Endothelial cell of umbilical vein (primary cell): ENCODE results near the gene PLEKHA8. TPM values are rescaled to one million over a fixed set of nuclear protein-coding genes. Genes with fewer than 3 reads are reported as not detected.

Experiments used
- BruUV-seq: library from RNA; stranded (reverse); fragments of 400-500 nt; replicated peaks from 2 replicates; lab custom pipeline; 2021; lab: Mats Ljungman, UMichigan
- CTCF ChIA-PET: fragments of 300-600, 350-600 bp; sonication (Branson Sonifier 250); formaldehyde crosslinking; loops from one replicate; lab custom pipeline; 2021; ENCODE audit warnings: antibody characterized with exemption, inconsistent platforms; lab: Charles Lee
- POLR2A ChIA-PET: fragments of 300-600, 350-600 bp; sonication (Branson Sonifier 250); formaldehyde crosslinking; loops from one replicate; lab custom pipeline; 2021; ENCODE audit warnings: antibody characterized with exemption, inconsistent platforms; lab: Charles Lee
- DNase-seq: peaks from one replicate; pipeline ENCODE4 v3.0.0-alpha.2; 2011; ENCODE audit warnings: low read depth, low spot score
- FAIRE-seq: peaks from 2 replicates; lab custom pipeline; 2011; peaks lifted over from hg19 to GRCh38; lab: Jason Lieb, UNC
- H2AFZ ChIP-seq: 2 replicates; pipeline ENCODE4 v1.6.0; 2012; ENCODE audit warnings: low read depth, low read length, control low read depth, inconsistent platforms
- H3K27ac ChIP-seq: 2 replicates; pipeline ENCODE4 v1.5.1; 2011; ENCODE audit warnings: low read depth, mild to moderate bottlenecking, control low read depth, low read length, moderate library complexity; ENCODE audit not compliant: insufficient read depth
- H3K27me3 ChIP-seq, 2 experiments: 2 replicates each; pipeline versions ENCODE4 v1.6.0 to v1.6.1; 2011; ENCODE audit warnings: low read length in 2 of 2, mixed read lengths in 1 of 2; ENCODE audit not compliant: control insufficient read depth in 2 of 2, insufficient read depth in 2 of 2
- H3K36me3 ChIP-seq, 2 experiments: 2 replicates in 1 of 2; 3 replicates in 1 of 2; pipeline ENCODE4 v1.5.1; 2011; ENCODE audit warnings: low read length in 2 of 2, mild to moderate bottlenecking in 1 of 2, moderate library complexity in 1 of 2; ENCODE audit not compliant: control insufficient read depth in 2 of 2, insufficient read depth in 2 of 2; ENCODE audit errors: extremely low read depth in 1 of 2
- H3K4me1 ChIP-seq: 3 replicates; pipeline ENCODE4 v1.5.1; 2011; ENCODE audit warnings: mild to moderate bottlenecking, low read length; ENCODE audit not compliant: control insufficient read depth, insufficient read depth; ENCODE audit errors: extremely low read depth
- H3K4me2 ChIP-seq: 2 replicates; pipeline ENCODE4 v1.6.1; 2011; ENCODE audit warnings: low read length, control low read depth, mixed read lengths; ENCODE audit not compliant: insufficient read depth
- H3K4me3 ChIP-seq, 3 experiments: fragments of 200-600 bp in 1 of 3; sonication (generic), shearing (Covaris generic) in 1 of 3; replicated peaks in 1 of 3; 2 replicates each; pipeline ENCODE4 v1.5.1; 2011 to 2016; ENCODE audit warnings: control low read depth in 3 of 3, low read length in 3 of 3, mild to moderate bottlenecking in 2 of 3, inconsistent platforms in 1 of 3, low read depth in 1 of 3, moderate library complexity in 1 of 3; ENCODE audit not compliant: insufficient read depth in 1 of 3
- H3K79me2 ChIP-seq: 2 replicates; pipeline ENCODE4 v1.6.0; 2012; ENCODE audit warnings: low read length, inconsistent platforms; ENCODE audit not compliant: control insufficient read depth, insufficient read depth
- H3K9ac ChIP-seq: replicated peaks from 2 replicates; pipeline ENCODE3; 2011; ENCODE audit warnings: low read length, control low read depth; ENCODE audit not compliant: insufficient read depth; ENCODE audit errors: extremely low read depth
- H3K9me1 ChIP-seq: replicated peaks from 3 replicates; pipeline ENCODE4 v1.6.0; 2011; ENCODE audit warnings: mild to moderate bottlenecking, low read length; ENCODE audit not compliant: control insufficient read depth, insufficient read depth; ENCODE audit errors: extremely low read depth
- H3K9me3 ChIP-seq: replicated peaks from 2 replicates; pipeline ENCODE4 v1.5.1; 2012; ENCODE audit warnings: low read length, inconsistent platforms; ENCODE audit not compliant: control insufficient read depth, insufficient read depth
- H4K20me1 ChIP-seq: replicated peaks from 2 replicates; pipeline ENCODE3; 2011; ENCODE audit warnings: mild to moderate bottlenecking, low read length; ENCODE audit not compliant: control insufficient read depth, insufficient read depth; ENCODE audit errors: extremely low read depth
- EZH2 ChIP-seq: IDR thresholded peaks from 2 replicates; pipeline ENCODE4 v1.6.1; 2012; ENCODE audit warnings: borderline replicate concordance, low read depth, mild to moderate bottlenecking, moderate library complexity, low read length, inconsistent platforms; ENCODE audit not compliant: severe bottlenecking
- FOS ChIP-seq: IDR thresholded peaks from 2 replicates; pipeline ENCODE4 v1.6.1; 2011; ENCODE audit warnings: mild to moderate bottlenecking, low read length, moderate library complexity, borderline replicate concordance; ENCODE audit not compliant: insufficient read depth
- GATA2 ChIP-seq: IDR thresholded peaks from 2 replicates; pipeline ENCODE4 v1.7.0; 2011; ENCODE audit warnings: low read depth, mild to moderate bottlenecking, moderate library complexity, mixed read lengths, low read length; ENCODE audit not compliant: insufficient read length, insufficient read depth
- JUN ChIP-seq: IDR thresholded peaks from 2 replicates; pipeline ENCODE4 v1.6.1; 2011; ENCODE audit warnings: borderline replicate concordance, low read depth; ENCODE audit not compliant: insufficient read length, insufficient read depth
- MYC ChIP-seq: IDR thresholded peaks from one replicate; pipeline ENCODE4 v1.6.1; 2011; ENCODE audit warnings: mild to moderate bottlenecking, low read depth, low read length
- POLR2A ChIP-seq: IDR thresholded peaks from 2 replicates; pipeline ENCODE4 v1.6.1; 2012; ENCODE audit warnings: low read depth, mild to moderate bottlenecking, control low read depth, low read length
- POLR2AphosphoS5 ChIP-seq: IDR thresholded peaks from 2 replicates; pipeline ENCODE4 v1.6.1; 2012; ENCODE audit warnings: low read depth, mild to moderate bottlenecking, control low read depth, low read length, moderate library complexity; ENCODE audit not compliant: insufficient read depth
- dilution Hi-C: fragments of 300-500 bp; cut with MboI; formaldehyde crosslinking; loops from one replicate; pipeline ENCODE4 v1.15.0; 2019; ENCODE audit warnings: low sequenced_read_pairs; ENCODE audit not compliant: extremely low pct_ligation_motif_present
- intact Hi-C: fragments of 100-400 bp; cut with micrococcal nuclease; formaldehyde crosslinking; loops from one replicate; pipeline ENCODE4 v1.10.0; 2022
- polyA plus RNA-seq, 4 experiments: library from polyadenylated mRNA; depleted of rRNA in 3 of 4; stranded (reverse) in 3 of 4; unstranded in 1 of 4; fragments of >200 nt; gene quantifications; 2 replicates each; pipeline versions ENCODE4 v1.2.1 to v1.2.3, GENCODE V29; 2011 to 2012; ENCODE audit warnings: missing spikeins in 1 of 4
- total RNA-seq: library from RNA; stranded (reverse); gene quantifications from 2 replicates; pipeline ENCODE4 v1.2.3, GENCODE V29; 2021
- TF ChIP-seq, protein P1 (sequence below): IDR thresholded peaks from 2 replicates; pipeline ENCODE4 v1.6.1; 2011; ENCODE audit not compliant: insufficient read depth, insufficient read length
- TF ChIP-seq, protein P2 (sequence below), 2 donors: IDR thresholded peaks; 1 replicate in 1 of 2; 2 replicates in 1 of 2; pipeline ENCODE4 v1.5.1; 2011; ENCODE audit warnings: low read length in 2 of 2, mild to moderate bottlenecking in 2 of 2, moderate library complexity in 2 of 2, control low read depth in 1 of 2, inconsistent platforms in 1 of 2, low read depth in 1 of 2; ENCODE audit not compliant: insufficient read depth in 1 of 2; ENCODE audit errors: extremely low read depth in 1 of 2

The PLEKHA8 gene
- total and polyA plus RNA-seq, 2 donors (not counting 3 experiments of a cell fraction or from before 2014, with no cell fraction given): 4.5 to 19.8 TPM

DNA sequence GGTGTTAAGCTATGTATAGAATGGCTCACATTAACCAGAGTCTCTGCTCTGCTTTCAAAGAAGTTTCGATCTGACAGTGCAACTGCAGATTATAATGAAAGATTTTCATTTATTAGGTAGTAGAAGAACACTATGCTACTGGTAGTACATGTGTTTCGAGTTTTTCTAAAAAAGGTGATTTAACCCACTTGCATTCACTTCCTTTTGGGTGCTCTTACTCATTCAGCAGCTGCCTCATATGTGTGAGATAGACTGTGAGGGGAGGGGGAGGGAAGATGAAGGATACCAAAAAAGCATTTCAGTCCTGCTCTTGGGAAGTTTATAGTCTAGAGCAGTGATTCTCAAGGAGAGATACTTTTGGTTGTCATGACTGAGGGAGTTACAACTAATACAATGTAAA, 20.4 kb downstream of the PLEKHA8 start:
- peaks cover 2% of the 10 kb centered on the region for H4K20me1 ChIP-seq
- dilution Hi-C loops (no loop called here), intact Hi-C loops (no loop called here)
- ChIA-PET POLR2A (no interaction called here), CTCF (interaction anchor here (2.5 kb wide), 1 partner anchor 14 kb away, joined by 15 read pairs; no protein-coding TSS in a partner anchor)
- H3K4me2 ChIP-seq: no peak overlapping the region
- H3K36me3 ChIP-seq: peaks cover 3% of the 10 kb centered on the region in 2 experiments
- FAIRE-seq (no peak), DNase-seq (no peak)
- no peaks in the 10 kb centered on the region for H3K9me1 ChIP-seq
- no peak overlapping the region for H3K27ac ChIP-seq
- no peaks in the 10 kb centered on the region for H3K9me3 ChIP-seq
- no peaks in the 10 kb centered on the region for H3K27me3 ChIP-seq
- TF ChIP-seq POLR2A (no peak), EZH2 (no peak), MYC (no peak)
- TF ChIP-seq, protein P1, sequence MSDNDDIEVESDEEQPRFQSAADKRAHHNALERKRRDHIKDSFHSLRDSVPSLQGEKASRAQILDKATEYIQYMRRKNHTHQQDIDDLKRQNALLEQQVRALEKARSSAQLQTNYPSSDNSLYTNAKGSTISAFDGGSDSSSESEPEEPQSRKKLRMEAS: no peak
- no TSS peak for BruUV-seq
- H3K4me3 ChIP-seq: no peak overlapping the region
- H2AFZ ChIP-seq: no peak overlapping the region
- H3K9ac ChIP-seq: no peak overlapping the region
- no peaks in the 10 kb centered on the region for H3K79me2 ChIP-seq
- no peaks in the 10 kb centered on the region for H3K4me1 ChIP-seq

DNA sequence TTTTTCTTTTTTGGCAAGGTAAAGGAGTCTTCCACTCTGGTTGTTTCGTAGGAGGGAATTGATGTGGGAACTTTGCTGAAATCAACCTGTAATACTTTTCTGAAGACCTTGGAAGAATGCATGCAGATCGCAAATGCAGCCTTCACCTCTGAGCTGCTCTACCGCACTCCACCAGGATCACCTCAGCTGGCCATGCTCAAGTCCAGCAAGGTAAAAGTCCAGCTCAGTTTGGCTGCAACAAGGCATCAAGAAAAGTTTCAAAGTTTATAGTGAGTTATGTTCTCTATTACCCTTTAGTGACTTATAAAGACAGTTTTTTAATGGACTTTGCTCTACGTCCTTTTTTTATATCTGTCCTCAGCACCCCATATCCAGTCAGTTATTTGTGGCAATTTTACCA, 21.0 kb downstream of the PLEKHA8 start:
- H3K27ac ChIP-seq: no peak overlapping the region
- H3K79me2 ChIP-seq: no peaks in the 10 kb centered on the region
- H3K27me3 ChIP-seq: no peaks in the 10 kb centered on the region
- no peak overlapping the region for H2AFZ ChIP-seq
- H3K36me3 ChIP-seq: peaks cover 3 to 7% of the 10 kb centered on the region in 2 experiments
- H4K20me1 ChIP-seq: peaks cover 2% of the 10 kb centered on the region
- BruUV-seq: no TSS peak
- H3K9ac ChIP-seq: no peak overlapping the region
- H3K4me1 ChIP-seq: no peaks in the 10 kb centered on the region
- dilution Hi-C loops: no loop called here
- CTCF ChIA-PET: interaction anchor here (2.5 kb wide), 1 partner anchor 13 kb away, joined by 15 read pairs; no protein-coding TSS in a partner anchor
- no peak overlapping the region for H3K4me3 ChIP-seq
- no peaks in the 10 kb centered on the region for H3K9me3 ChIP-seq
- intact Hi-C loops: no loop called here
- POLR2A ChIA-PET: no interaction called here
- DNase-seq: no peak
- TF ChIP-seq MYC: no peak
- no peak for TF ChIP-seq JUN
- TF ChIP-seq, protein P2, sequence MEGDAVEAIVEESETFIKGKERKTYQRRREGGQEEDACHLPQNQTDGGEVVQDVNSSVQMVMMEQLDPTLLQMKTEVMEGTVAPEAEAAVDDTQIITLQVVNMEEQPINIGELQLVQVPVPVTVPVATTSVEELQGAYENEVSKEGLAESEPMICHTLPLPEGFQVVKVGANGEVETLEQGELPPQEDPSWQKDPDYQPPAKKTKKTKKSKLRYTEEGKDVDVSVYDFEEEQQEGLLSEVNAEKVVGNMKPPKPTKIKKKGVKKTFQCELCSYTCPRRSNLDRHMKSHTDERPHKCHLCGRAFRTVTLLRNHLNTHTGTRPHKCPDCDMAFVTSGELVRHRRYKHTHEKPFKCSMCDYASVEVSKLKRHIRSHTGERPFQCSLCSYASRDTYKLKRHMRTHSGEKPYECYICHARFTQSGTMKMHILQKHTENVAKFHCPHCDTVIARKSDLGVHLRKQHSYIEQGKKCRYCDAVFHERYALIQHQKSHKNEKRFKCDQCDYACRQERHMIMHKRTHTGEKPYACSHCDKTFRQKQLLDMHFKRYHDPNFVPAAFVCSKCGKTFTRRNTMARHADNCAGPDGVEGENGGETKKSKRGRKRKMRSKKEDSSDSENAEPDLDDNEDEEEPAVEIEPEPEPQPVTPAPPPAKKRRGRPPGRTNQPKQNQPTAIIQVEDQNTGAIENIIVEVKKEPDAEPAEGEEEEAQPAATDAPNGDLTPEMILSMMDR (IDR thresholded peaks at IDR 0.05; ENCODE audit: extremely low read depth in 1 of 2, insufficient read depth in 1 of 2, low read depth in 1 of 2, low read length in 2 of 2): no peak
- TF ChIP-seq FOS: no peak
- no peak for TF ChIP-seq EZH2
- no peak for TF ChIP-seq GATA2
- TF ChIP-seq, protein P1: no peak
- TF ChIP-seq POLR2A: no peak
- TF ChIP-seq POLR2AphosphoS5: no peak
- no peaks in the 10 kb centered on the region for H3K9me1 ChIP-seq
- H3K4me2 ChIP-seq: no peak overlapping the region
- no peak for FAIRE-seq
